Measurements from ENCODE around the gene EXT2.
A peak's percentile ranks its signal among the peaks of the same experiment; 100 is the strongest.

EXT2 gene

DNA sequence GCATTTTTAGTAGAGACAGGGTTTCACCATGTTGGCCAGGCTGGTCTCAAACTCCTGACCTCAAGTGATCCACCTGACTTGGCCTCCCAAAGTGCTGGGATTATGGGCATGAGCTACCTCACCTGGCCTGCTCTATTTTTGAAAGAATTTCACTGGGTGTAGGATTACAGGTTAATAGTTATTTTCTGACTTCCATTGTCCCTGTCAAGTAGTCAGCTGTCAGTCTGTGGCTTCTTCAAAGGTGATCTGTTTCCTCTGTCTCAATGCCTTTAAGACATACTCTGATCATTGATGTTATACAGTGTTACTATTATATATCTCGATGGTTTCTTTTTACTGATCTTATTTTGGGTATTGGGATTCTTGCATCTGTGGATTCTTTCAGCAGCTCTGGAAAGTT, 10.1 kb upstream of the EXT2 start:
- TF ChIP-seq, protein P1, sequence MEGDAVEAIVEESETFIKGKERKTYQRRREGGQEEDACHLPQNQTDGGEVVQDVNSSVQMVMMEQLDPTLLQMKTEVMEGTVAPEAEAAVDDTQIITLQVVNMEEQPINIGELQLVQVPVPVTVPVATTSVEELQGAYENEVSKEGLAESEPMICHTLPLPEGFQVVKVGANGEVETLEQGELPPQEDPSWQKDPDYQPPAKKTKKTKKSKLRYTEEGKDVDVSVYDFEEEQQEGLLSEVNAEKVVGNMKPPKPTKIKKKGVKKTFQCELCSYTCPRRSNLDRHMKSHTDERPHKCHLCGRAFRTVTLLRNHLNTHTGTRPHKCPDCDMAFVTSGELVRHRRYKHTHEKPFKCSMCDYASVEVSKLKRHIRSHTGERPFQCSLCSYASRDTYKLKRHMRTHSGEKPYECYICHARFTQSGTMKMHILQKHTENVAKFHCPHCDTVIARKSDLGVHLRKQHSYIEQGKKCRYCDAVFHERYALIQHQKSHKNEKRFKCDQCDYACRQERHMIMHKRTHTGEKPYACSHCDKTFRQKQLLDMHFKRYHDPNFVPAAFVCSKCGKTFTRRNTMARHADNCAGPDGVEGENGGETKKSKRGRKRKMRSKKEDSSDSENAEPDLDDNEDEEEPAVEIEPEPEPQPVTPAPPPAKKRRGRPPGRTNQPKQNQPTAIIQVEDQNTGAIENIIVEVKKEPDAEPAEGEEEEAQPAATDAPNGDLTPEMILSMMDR (IDR thresholded peaks at IDR 0.05): no peak

DNA sequence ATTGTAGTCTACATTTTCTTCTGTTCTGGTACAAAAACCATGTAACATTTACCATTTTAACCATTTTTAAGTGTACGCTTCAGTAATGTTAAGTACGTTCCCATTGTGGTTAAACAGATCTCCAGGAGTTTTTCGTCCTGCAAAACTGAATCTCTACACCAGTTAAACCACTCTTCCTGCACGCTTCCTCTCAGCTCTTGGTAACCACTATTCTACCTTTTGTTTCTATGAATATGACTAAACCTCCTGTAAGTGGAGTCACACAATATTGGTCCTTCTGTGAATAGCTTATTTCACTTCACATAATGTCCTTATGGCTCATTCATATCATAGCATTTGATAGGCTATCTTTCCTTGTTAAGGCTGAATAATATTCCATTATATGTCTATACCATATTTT, 7.1 kb upstream of the EXT2 start:
- TF ChIP-seq, protein P1 (IDR thresholded peaks at IDR 0.05): no peak

DNA sequence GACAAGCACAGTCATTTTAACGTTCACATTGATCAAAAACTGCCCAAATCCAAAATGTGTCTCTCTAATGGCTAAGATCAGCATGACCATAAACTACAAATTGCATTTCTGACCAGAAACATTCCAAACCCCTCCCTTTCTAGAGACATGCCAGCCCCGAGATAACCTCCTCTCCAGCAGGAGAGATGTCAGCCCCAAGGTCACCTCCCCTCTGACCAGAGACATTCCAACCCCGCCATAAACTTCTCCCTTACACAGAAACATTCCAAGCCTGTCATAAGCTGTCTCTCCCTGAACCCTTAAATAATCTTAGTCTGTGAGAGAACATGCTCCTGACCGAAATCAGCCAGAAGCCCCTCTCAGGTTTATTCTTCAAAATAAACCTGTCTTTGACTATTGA, 6.6 kb upstream of the EXT2 start:
- TF ChIP-seq, protein P1 (IDR thresholded peaks at IDR 0.05): no peak

DNA sequence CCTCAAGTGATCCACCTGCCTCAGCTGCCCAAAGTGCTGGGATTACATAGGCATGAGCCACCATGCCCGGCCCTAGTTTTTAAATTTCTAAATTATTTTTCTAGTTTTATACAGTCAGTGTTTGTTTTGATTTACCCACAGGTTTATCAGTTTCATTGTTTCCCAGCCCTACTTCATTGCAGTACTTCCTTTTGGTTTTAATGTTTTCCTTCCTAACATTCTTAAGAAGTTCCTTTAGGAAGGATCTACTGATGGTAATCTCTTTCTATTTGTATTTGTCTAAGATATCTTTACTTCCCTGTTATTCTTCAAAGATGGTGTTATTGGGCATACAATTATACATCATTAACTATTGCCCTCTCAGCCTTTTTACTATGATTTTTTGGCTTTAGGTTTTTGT, 4.9 kb upstream of the EXT2 start:
- TF ChIP-seq, protein P1 (IDR thresholded peaks at IDR 0.05): no peak

DNA sequence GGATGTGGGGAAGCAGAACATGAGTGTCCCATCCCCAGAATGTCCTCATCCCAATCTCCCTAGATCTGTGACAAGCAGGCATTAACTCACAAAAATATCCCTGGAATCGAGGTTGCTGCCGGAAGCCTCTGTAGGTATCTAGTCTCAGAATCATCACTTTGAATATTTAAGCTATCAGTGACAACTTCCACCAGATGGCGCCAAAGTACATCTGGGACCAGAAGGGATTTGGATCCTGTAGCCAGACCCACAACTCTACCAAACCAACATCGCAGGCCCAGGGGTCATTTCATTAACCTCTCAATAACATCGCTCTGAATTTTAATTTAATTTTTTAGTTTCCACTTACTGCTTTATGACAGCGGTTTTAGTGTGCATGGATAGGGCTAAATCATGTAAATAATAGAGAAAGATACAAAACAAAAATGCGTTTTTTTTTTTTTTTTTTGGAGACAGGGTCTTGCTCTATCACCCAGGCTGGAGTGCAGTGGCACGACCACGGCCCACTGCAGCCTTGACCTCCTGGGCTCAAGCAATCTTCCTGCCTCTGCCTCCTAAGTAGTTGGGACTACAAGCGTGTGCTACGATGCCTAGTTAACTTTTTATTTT, 1.1 kb upstream of the EXT2 start:
- TF ChIP-seq, protein P1 (IDR thresholded peaks at IDR 0.05): peak; percentile 80

DNA sequence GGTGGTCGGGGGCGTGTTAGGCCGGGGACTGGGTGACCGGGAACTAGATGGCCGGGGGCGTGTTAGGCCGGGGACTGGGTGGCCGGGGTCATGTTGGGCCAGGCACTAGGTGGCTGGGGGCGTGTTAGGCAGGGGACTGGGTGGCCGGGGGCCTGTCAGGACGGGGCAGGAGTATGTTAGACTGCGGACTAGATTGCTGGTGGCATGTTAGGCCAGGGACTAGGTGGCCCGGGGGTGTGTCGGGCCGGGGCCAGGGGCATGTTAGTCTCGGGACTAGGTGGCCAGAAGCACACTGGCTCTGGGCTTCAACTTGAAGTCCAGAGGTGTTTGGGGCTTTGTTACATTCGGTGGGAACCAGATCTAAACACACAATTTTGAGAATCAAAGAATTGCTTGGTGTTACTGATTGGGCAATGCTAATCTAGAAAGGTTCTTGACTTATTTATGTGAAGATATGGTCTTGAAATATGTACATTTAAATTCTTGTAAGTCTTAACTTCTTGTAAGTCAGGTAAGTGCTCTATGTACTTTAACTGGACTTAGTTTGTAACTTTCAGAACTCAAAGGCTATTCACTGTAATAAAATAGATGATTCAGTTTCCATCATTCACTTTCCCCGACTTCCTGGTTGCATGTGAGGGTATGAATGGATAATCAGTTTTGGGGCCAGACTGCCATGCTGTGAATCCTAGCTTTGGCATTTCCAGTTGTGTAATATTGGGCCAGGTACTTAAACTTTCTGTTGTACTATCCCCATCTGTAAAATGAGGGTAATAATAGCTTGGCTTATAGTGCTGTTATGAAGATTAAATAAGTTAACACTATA, 1.1 kb downstream of the EXT2 start:
- TF ChIP-seq, protein P1 (IDR thresholded peaks at IDR 0.05): no peak

DNA sequence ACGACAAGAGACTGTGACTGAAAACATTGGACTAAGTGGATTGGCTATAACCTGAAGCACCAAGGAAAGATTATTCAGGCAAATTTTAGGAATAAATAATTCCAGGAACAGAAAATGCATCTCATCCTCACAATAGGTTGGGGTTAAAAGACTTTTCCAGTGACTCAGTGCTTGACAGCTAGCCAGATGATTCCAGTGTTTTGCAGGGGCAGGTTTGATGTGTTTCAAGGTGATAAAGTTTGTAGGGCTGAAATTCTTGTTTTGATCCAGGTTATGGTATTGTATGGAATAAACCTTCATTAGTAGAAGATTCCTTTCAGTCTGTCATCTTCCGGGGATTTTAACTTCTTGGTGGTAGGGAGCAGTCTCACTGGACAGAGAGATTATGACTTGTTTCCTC, 2.3 kb downstream of the EXT2 start:
- TF ChIP-seq, protein P1 (IDR thresholded peaks at IDR 0.05): no peak
